Adipocyte (in vitro differentiated cells): Measurements from ENCODE around the gene BTBD2.

Experiments used
- DNase-seq: peaks from one replicate; pipeline ENCODE4 v3.0.0-alpha.2; 2015; ENCODE audit warnings: low read depth
- H3K27me3 ChIP-seq: replicated peaks from 2 replicates; pipeline ENCODE4 v1.7.0; 2013; ENCODE audit warnings: mild to moderate bottlenecking, low read length, moderate library complexity; ENCODE audit not compliant: control insufficient read depth, insufficient read depth
- H3K36me3 ChIP-seq: 2 replicates; pipeline ENCODE4 v1.7.0; 2013; ENCODE audit warnings: low read length, mild to moderate bottlenecking, moderate library complexity; ENCODE audit not compliant: control insufficient read depth, insufficient read depth, severe bottlenecking
- H3K4me1 ChIP-seq: 2 replicates; pipeline ENCODE4 v1.7.0; 2013; ENCODE audit warnings: mild to moderate bottlenecking, low read length, moderate library complexity; ENCODE audit not compliant: control insufficient read depth, insufficient read depth
- H3K4me3 ChIP-seq: 2 replicates; pipeline ENCODE4 v1.7.0; 2013; ENCODE audit warnings: mild to moderate bottlenecking, low read length, moderate library complexity
- H3K9ac ChIP-seq: 2 replicates; pipeline ENCODE4 v1.7.0; 2013; ENCODE audit warnings: mild to moderate bottlenecking, low read length, moderate library complexity
- H3K9me3 ChIP-seq: 2 replicates; pipeline ENCODE4 v1.7.0; 2013; ENCODE audit warnings: mild to moderate bottlenecking, low read length, moderate library complexity; ENCODE audit not compliant: control insufficient read depth

BTBD2 gene

DNA sequence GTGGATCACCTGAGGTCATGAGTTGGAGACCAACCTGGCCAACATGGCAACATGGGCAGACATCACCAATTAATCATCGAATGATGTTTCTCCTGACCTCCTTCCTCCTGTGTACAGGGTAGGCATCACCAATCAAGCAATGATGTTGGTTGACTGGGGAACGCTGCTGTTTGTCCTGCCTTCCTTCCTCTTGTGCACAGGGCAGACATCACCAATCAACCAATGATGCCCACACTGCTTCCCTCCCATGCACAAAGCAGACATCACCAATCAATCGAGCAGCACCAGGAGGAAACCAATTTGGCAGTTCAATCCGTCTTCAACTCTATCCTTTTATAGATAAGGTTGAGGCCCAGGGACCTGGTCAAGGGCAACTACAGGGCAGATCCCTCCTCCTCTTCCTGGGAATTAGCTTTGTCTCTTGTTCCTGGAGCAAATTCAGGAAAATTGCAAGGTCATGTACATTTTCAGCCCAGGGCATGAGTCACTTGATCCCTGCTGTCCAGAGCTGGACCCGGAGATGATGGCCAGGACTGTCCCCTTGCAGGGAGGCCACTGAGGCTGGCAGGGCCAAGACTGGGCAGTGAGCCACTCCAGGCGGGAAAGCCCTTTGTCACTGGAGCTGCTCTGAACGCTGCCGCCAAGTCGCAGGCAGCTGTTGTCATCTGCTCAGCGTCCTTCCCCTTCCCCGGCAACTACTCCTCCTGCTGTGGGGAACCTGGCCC is 79.9 kb downstream of the BTBD2 start:
- no peaks in the 10 kb centered on the region for H3K27me3 ChIP-seq
- H3K9me3 ChIP-seq, result peaks cover 2% of the 10 kb centered on the region
- H3K4me1 ChIP-seq, result peaks cover 25% of the 10 kb centered on the region
- no peak for DNase-seq
- no peaks in the 10 kb centered on the region for H3K36me3 ChIP-seq
- peak overlapping the region; percentile 25 for H3K9ac ChIP-seq
- H3K4me3 ChIP-seq, result no peak overlapping the region
